NCI-H748 (cell line): ENCODE results near the gene CHMP6.

Experiments used
- DNase-seq: peaks from one replicate; lab custom pipeline; 2025; ENCODE audit not compliant: unreplicated experiment; lab: John Stamatoyannopoulos, UW

The CHMP6 gene

DNA sequence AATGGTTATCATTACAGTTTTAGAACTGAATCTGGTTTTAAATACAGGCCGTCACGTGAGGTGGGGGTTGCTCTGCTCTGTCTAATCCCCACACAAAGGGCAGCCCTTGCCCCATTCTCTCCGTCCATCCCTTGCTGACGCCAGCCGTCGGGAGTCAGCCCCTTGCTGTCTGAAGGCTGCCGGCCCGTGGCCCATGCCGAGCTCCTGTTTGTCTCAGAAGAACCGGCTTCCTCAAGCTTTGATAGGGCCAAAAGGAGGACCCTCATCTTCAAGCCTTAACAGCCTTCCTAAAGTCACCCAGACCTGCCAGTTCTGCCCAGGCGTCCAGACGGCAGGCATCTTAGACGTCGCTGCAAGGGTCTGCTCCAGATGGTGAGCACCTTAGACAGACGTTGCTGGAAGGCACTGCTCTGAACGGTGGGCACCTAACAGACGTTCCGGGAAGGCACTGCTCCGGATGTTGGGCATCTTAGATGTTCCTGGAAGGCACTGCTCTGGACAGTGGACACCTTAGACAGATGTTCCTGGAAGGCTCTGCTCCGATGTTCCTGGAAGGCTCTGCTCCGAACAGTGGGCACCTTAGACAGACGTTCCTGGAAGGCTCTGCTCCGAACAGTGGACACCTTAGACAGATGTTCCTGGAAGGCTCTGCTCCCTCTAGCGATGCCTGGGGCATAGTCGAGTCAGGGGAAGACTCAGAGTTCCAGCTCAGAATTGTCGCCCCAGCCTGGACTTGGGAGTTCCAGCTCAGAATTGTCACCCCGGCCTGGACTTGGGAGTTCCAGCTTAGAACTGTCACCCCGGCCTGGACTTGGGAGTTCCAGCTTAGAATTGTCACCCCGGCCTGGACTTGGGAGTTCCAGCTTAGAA lies 35.1 kb upstream of the CHMP6 start:
- no peak for DNase-seq

DNA sequence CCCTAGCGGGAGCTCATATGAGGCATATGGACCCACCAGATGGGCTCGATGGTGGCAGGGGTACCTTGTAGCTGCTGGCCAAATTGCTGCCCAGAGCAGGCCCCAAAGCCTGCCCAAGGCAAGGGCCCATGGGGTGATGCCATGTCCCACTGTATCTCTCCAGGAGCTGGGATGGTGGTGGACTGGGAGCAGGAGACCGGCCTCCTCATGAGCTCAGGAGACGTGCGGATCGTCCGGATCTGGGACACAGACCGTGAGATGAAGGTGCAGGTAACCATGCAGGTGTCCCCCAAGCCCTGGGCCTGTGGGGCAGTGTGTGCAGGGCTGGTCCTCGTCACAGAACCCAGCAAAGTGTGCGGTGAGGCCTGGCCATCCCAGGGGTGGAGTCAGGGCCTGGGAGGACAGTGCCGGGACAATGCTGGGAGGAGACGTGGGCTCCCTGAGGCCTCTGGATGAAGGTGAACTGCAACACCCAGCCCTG lies 34.1 kb upstream of the CHMP6 start:
- no peak for DNase-seq

DNA sequence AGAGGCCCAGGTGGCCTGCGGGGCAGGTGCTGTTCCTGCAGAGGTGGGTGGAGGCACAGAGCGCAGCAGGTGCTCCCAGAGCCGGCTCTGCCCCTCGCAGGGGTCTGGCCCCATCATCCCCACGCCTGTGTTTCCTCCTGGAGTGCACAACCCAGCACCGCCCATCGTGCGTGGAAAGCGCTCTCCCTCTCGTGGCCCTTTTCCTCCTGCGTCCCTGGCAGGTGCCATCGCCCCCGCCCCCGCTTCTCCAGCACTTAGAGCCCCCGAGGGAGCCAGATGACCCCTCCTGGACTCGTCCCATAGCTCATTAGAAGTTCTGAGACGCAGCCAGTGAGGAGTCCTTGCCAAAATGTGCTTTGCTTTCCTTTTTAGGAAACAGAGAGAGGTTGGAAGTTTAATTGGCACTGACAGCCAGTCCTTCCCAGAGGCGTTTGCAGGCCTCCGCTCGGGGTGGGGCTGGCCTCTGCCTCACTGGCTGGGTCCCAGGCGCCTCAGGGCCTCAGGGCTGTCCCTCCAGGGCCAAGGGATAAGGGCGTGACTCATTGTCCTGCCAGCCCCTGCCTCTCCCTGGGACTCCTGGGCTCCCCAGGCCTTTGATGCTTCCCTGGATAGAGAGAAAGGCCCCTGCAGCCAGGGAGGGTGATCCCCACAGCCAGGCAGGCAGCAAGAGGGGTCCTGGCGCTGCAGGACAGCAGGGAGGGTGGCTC lies 32.2 kb upstream of the CHMP6 start:
- no peak for DNase-seq

DNA sequence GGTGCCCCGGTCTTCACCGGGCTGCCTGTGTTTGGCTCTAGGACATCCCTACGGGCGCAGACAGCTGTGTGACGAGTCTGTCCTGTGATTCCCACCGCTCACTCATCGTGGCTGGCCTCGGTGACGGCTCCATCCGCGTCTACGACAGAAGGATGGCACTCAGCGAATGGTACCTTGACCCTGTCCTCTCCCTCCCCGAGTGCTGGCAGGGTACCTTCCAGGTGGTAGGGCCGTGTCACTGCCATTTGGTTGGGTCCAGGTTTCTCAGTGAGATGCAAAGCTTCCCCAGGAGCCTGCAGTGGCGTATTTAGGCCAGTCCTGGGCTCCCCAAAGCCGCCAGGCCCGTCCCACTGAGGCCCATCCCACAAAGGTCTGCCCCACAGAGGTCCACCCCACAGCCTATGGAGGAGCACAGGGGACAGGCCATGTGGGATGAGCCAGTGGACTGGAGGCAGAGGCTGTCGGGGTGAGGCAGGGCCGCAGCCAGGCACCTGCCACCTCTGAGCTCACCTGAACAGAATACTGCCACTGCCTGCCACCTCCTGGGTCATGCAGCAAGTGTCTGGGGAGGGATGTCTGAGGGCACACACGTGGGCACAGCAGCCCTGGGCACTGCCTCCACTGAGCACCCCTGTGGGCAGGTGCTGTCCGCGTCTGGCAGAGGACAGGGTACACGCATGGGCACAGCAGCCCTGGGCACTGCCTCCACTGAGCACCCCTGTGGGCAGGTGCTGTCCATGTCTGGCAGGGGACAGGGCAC lies 31.4 kb upstream of the CHMP6 start:
- DNase-seq = no peak

DNA sequence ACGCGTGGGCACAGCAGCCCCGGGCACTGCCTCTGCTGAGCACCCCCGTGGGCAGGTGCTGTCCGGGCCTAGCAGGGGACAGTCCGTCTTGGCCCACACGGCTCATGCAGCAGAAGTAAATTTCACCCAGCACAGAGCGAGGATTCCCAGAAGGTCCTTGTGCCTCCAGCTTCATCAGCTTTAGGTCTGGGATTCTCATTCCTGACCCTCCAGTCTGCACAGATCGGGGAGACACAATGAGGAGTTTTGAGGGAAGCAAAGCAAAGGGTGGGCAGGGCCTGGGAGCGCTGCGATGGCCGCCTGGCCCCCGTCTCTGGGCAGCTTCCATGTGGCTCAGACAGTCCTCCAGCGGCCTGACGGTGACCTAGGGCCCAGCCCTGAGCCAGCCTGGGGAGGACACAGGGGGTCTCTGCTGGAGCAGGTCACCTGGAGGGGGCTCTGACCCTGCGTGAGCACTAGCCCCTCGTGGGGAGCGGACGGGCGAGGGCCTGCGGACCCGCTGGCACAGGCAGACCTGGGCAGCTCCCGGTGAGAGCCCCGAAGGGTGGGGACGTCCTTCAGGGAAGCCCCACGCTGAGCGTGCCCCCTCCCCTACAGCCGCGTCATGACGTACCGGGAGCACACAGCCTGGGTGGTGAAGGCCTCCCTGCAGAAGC lies 30.7 kb upstream of the CHMP6 start:
- DNase-seq = no peak

DNA sequence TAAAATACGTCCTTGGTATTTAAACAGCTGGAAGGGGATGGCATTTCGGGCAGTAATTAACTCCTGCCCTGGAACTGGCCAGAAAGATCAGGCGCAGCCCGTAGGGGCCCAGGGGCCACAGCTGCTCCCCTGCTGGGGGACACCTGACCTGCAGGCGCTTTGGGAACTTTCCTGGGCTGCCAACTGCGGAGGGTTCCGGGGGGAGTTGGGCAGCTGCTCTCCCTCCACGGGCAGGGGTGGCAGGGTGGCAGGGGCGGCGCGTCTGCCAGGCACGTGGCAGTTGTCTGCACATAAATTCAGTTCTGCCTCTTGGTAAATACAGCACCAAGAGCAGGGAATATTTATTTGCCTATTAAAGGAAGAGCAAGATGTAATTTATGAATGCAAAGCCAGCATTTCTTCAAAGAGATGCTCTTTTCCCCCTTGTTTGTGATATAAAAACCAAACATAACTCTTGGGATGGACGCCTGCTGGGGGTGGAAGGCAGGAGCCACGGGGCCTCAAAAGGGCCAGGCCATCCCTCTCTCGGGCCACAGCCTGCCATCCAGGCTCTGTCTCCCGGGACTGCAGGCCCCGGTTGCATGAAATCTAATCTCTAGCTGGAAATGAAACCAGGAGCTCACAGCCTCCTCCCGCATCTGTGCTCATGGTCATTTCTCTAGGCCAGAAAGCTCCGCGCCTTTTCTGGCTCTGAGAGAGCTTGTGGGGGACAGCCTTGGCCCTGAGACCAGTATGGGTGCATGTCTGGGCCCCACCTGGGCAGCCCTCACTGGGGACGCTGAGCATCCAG lies 29.9 kb upstream of the CHMP6 start:
- DNase-seq = no peak

DNA sequence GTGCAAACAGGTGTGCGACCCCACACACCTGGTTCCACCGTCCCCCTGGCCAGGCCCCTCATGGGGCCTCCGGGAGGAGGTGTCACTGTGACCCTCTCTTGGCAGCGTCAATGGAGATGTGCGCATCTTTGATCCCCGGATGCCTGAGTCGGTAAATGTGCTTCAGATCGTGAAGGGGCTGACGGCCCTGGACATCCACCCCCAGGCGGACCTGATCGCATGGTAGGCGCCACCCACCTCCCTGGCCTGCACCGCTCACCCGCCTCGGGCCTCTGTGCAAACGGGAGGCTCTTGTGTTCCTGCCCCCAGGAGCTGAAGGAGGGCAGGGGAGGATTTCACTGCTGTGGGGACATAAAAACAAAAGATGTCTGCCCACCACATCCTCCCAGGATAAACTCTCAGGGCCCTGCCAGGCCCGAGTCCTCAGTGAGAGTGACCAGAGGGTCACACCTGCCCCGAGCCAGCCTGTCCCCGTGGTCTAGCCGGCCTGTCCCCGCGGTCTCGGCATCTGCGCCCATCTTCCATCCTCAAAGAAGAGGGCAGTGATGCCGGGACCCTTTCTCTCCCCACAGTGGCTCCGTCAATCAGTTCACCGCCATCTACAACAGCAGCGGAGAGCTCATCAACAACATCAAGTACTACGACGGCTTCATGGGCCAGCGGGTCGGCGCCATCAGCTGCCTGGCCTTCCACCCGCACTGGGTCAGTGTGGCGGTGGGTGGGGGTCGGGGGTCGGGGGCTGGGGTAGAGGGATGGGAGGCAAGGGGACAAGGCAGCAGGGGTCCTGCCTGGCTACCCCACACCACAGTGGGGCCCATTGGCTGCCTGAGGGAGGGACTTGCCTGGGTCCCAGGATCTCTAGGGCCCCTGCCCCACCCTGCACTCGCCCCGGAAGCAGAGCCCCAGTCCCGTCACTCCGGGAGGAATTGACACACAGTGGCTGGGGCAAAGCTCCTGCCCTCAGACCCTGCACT lies 29.0 kb upstream of the CHMP6 start:
- DNase-seq = no peak

DNA sequence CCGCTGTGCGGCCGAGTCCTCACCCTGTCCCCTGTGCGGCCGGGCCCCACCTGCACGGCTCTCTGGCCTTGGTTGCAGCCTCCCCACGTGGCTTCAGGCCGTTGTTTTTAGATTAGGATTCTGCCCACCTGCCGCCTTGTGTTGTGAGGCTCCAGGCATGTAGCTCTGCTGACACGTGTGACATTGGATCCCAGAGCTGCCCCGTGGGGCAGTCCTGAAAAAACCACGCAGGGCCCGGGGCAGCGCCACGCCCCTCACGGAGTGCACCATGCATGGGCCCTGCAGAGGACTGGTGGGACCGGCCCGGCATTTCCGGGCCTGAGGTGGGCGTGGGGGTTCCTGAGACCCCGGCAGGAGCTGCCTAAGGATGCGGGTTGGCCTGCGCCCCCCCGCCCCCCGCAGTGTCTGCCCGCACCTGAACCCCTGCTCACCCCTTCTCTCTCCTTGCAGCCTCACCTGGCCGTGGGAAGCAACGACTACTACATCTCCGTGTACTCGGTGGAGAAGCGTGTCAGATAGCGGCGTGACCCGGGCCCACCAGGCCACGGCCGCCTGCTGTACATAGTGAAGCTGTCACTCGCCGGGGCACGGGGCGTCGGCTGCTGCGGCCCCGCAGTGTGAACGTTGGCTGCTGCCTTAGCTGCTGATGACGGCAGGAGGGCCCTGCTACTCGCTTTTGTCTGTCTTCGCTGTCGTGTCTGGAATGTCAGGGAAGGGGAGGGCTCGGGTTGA lies 27.7 kb upstream of the CHMP6 start:
- DNase-seq = no peak

DNA sequence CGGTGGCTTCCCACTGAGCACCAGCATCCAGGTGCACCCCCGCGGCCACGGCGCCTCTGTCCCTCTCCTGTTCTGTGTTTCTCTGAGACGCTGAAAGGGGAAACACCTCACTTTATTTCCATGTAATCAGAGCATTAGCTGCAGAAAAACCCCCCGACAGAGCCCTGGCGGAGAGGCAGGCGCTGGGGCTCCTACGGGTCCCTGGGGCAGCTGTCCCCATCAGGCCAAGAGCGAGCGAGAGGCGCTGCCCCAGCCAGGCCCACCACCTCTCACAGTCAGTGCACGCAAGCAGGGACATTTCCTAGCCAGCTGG lies 27.1 kb upstream of the CHMP6 start:
- DNase-seq = no peak

DNA sequence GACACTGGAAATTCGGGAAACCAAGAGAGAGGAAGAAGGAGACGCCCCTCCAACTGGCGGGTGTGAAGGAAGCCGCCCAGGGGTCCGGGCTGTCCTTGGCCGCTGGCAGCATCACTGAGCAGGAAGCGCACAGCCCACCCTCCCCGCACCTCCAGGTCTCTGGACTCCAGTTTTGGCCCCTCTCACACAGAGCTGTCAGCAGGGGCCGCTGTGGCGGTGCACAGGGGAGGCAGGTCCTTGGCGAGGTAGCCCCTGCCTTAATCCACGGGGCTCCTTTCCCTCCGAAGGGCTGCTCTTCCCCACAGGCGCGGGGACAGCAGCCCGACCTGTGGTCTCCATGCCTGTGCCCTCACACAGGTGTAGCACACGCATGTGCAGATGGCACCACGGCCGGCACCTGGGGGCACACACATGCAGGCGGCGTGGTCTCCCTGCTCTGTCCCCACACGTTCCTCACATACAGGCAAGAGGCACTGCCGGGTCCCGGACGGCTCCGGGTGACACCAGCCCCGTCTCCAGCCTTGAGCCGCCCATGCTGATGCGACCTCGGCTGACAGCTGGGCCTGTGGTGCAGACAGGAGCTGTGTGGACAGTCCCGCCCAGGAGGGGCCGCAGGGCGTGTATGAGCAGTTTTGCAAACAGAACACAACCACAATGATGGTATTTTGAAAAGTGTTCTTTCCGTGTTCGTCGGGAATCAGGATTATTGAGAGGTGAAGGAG lies 26.6 kb upstream of the CHMP6 start:
- no peak for DNase-seq

DNA sequence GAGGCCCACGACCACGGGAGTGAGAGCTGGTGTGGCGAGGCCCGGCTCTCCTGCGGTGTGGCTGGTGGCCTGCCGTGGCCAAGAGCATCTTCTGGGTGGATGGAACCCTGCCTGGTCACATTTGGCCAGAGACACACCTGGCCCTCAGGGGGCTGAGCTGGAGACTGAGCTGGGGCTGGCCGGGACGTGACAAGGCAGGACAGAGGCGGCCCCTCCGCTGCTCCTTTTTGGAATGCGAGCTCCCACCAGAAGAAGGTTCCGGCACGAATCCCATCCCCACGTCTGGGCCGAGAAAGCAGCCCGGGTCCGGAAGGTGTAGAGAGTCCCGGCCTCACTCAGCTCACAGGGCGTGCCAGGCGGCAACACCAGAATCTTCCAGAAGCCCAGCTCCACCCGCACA lies 26.0 kb upstream of the CHMP6 start:
- DNase-seq = no peak

DNA sequence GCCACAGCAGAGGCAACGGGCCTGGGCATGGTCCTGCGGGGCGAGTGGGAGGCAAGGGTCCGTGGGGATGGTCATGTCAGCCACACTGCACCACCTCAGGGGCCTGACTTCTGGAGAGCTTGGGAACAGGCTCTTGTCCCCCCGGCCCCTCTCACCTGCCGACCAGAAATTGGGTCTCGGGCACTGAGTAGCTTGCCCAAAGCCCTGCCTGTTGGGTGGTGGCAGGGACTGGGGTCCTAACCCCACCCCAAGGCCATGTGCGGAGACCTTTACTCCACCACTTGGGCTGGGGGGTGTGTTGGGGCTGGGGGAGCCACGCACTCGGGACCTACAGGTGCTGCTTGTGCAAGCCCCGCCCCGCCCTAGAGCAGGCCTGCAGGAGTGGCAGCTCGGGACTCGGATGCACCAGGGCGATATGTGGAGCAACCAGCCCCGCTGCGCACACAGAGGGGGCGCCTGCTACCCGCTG lies 24.2 kb upstream of the CHMP6 start:
- no peak for DNase-seq

DNA sequence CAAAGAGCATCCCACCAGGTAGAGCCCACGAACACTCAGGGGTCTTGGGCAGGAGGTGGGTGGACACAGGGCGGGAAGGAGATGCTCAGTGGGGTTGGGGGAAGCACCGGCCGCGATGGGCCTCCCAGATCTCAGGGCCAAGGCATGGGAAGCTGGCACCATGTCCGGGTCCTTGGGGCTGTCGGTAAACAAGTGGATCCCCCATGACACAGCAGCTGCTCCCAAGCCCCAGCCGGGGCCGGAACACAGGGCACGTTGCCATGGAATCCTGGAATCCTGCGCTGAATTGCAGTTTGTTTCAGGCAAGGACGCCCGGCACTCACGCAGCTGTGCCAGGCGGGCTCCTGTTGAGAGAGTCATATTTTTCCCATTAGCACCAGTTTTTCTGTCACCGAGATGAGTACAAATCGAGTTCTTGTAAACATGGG lies 23.0 kb upstream of the CHMP6 start:
- peak; percentile 64 for DNase-seq

DNA sequence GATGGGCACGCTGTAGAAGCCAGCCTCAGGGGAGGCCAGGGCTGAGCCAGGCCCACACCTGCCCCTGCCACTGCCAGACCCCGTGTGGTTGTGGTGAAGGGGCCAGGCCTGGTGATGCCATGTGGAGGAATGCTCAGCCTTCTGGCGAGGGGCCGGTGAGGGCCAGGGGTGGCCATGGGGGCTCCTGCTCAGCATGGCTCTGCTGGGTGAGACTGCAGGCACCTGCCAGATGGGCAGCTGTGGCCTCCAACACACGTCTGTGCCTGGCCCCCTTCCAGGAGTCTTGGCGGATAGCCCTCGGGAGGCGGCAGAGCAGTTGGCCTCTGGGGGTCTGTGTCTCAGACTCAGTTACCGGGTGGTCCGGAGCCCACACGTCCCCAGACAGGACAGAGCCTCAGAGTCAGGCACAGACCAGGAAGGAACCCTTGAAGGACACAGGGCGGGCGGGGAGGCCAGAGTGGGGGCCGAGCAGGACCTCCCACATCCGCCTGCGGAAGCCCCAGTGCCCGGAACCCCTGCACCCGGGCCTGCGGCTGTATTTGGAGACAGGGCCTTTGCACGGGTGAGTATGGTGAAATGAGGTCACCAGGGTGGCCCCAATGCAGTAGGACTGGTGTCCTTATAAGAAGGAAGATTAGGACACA lies 22.5 kb upstream of the CHMP6 start:
- DNase-seq = no peak

DNA sequence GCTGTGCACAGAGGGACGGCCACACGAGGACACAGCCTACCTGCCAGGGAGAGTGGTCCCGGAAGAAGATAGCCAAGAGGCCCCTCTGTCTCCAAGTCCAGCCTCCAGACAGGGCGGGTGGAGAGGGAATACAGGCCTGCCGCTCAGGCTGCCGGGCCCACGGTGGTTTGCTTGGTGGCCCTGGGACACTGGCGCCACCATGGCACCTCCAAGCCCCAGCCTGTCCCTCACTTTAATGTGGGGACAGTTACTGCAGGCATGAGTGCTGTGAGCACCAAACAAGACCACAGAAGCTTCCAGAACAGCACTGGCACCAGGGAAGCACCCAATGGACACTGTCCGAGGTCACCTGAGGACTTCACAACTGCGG lies 22.0 kb upstream of the CHMP6 start:
- DNase-seq = no peak

DNA sequence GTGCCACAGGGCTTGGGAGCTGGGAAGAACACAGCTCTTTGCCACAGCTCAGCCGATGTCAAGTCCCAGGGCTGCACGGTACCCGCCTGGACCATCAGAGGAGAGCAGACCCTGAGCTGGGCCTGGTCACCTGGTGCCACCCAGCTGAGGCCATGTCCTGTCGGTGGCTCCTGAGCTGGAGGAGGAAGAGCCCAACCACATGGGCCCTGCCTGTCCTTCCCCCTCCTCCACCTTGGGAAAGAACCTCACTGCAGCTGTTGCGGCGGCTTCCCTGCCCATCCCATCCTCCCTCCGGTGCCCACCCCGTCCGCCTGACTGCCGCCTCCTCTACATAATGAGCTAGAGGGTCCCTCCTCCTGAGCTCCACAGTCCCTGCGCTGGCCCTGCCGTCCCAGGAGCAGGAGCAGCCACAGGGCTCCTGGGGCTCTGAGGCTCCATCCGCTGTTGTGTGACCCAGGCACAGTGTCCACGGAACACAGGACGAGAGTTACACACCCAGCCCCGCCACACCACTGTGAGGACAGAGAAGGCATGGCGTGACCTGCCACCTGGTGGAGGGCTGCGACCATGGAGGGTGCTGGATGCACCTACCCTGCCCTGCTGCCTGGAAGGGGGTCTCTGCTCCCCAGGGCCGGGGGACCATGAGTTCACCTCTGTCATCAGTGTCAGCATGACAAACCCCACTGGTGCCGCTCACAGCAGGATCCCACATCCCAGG lies 21.4 kb upstream of the CHMP6 start:
- peak; percentile 54 for DNase-seq
